Naive B cell (primary cell): ENCODE results near the gene NELL1. TPM values are rescaled to one million over a fixed set of nuclear protein-coding genes. Genes with fewer than 3 reads are reported as not detected.

Experiments
- ATAC-seq, 2 donors: fragments of 150-1000 bp; cut with Tn5 transposase; 2 replicates each; pipeline ENCODE4 v1.10.0; 2021; ENCODE audit warnings: low read depth in 2 of 2, mild to moderate bottlenecking in 2 of 2, moderate library complexity in 2 of 2
- DNase-seq: peaks from one replicate; pipeline ENCODE4 v3.0.0; 2022
- H3K27ac Mint-ChIP-seq, 6 donors: one replicate each; pipeline ENCODE4 v1.8.0; 2020 to 2022; ENCODE audit warnings: mild to moderate bottlenecking in 6 of 6, mixed read lengths in 6 of 6, moderate library complexity in 5 of 6, inconsistent platforms in 2 of 6
- H3K27me3 Mint-ChIP-seq, 3 donors: one replicate each; pipeline ENCODE4 v1.8.0; 2021 to 2022; ENCODE audit warnings: mixed read lengths in 3 of 3, mild to moderate bottlenecking in 1 of 3
- H3K36me3 Mint-ChIP-seq, 2 donors: one replicate each; pipeline ENCODE4 v1.8.0; 2020 to 2022; ENCODE audit warnings: mixed read lengths in 2 of 2, inconsistent platforms in 1 of 2, mild to moderate bottlenecking in 1 of 2
- H3K4me1 Mint-ChIP-seq, 3 donors: one replicate each; pipeline ENCODE4 v1.8.0; 2020 to 2022; ENCODE audit warnings: mixed read lengths in 3 of 3, inconsistent platforms in 1 of 3, mild to moderate bottlenecking in 1 of 3, moderate library complexity in 1 of 3
- H3K4me3 Mint-ChIP-seq, 8 donors: one replicate each; pipeline ENCODE4 v1.8.0; 2020 to 2022; ENCODE audit warnings: mild to moderate bottlenecking in 8 of 8, mixed read lengths in 8 of 8, moderate library complexity in 8 of 8, inconsistent platforms in 2 of 8
- H3K9me3 Mint-ChIP-seq, 7 donors: one replicate each; pipeline ENCODE4 v1.8.0; 2020 to 2022; ENCODE audit warnings: mixed read lengths in 7 of 7, mild to moderate bottlenecking in 5 of 7, inconsistent platforms in 2 of 7, moderate library complexity in 1 of 7
- polyA plus RNA-seq, 6 donors: library from polyadenylated mRNA; unstranded; fragments of 300-500 nt; fragmentation: Illumina TruSeq; gene quantifications; one replicate each; pipeline ENCODE4 v1.2.3, GENCODE V29; 2021; ENCODE audit warnings: low read depth in 6 of 6

Gene NELL1
- polyA plus RNA-seq, 6 donors from 2014 or later: not detected

GRCh38 chr11:21412652-21413383, 743.4 kb downstream of the NELL1 start:
- H3K4me1 Mint-ChIP-seq: no peaks in the 10 kb centered on the region
- no peaks in the 10 kb centered on the region for H3K27me3 Mint-ChIP-seq
- no peak for DNase-seq
- no peaks in the 10 kb centered on the region for H3K36me3 Mint-ChIP-seq
- H3K27ac Mint-ChIP-seq: no peak overlapping the region
- ATAC-seq: no peak
- peaks cover 1 to 11% (median 4%) of the 10 kb centered on the region in 7 donors for H3K9me3 Mint-ChIP-seq
- H3K4me3 Mint-ChIP-seq: no peak overlapping the region

- Mint-ChIP-seq H3K27ac (no peak overlapping the region), H3K4me3 (no peak overlapping the region), H3K27me3 (no peaks in the 10 kb centered on the region), H3K9me3 (peaks cover 0 to 9% (median 4%) of the 10 kb centered on the region in 7 donors), H3K36me3 (no peaks in the 10 kb centered on the region), H3K4me1 (no peaks in the 10 kb centered on the region)
- DNase-seq: no peak
- ATAC-seq: no peak
These were observed 745.6 kb downstream of the NELL1 start for GRCh38 chr11:21414953-21415352.

- DNase-seq (no peak), ATAC-seq (no peak)
- Mint-ChIP-seq H3K36me3 (no peaks in the 10 kb centered on the region), H3K9me3 (peaks cover 0 to 11% (median 2%) of the 10 kb centered on the region in 7 donors), H3K4me1 (no peaks in the 10 kb centered on the region), H3K27me3 (no peaks in the 10 kb centered on the region), H3K4me3 (no peak overlapping the region), H3K27ac (no peak overlapping the region)
These were observed 746.2 kb downstream of the NELL1 start for GRCh38 chr11:21415606-21416005.

GRCh38 chr11:21421711-21422329, 752.4 kb downstream of the NELL1 start:
- H3K9me3 Mint-ChIP-seq: peaks cover 0 to 14% (median 5%) of the 10 kb centered on the region in 7 donors
- H3K4me3 Mint-ChIP-seq: no peak overlapping the region
- ATAC-seq (no peak), DNase-seq (no peak)
- no peak overlapping the region for H3K27ac Mint-ChIP-seq
- H3K36me3 Mint-ChIP-seq: no peaks in the 10 kb centered on the region
- H3K4me1 Mint-ChIP-seq: no peaks in the 10 kb centered on the region
- H3K27me3 Mint-ChIP-seq: no peaks in the 10 kb centered on the region

- Mint-ChIP-seq H3K27me3 (no peaks in the 10 kb centered on the region), H3K27ac (no peak overlapping the region), H3K4me3 (no peak overlapping the region), H3K4me1 (no peaks in the 10 kb centered on the region), H3K36me3 (no peaks in the 10 kb centered on the region), H3K9me3 (peaks cover 0 to 7% (median 0%) of the 10 kb centered on the region in 7 donors)
- DNase-seq (no peak), ATAC-seq (no peak)
These were observed 757.5 kb downstream of the NELL1 start for GRCh38 chr11:21426931-21427330.

- Mint-ChIP-seq H3K27ac (no peak overlapping the region), H3K4me1 (no peaks in the 10 kb centered on the region), H3K27me3 (no peaks in the 10 kb centered on the region), H3K36me3 (no peaks in the 10 kb centered on the region), H3K4me3 (no peak overlapping the region), H3K9me3 (peaks cover 0 to 7% (median 0%) of the 10 kb centered on the region in 7 donors)
- DNase-seq (no peak), ATAC-seq (no peak)
These were observed 758.3 kb downstream of the NELL1 start for GRCh38 chr11:21427726-21428125.

GRCh38 chr11:21428796-21429195, 759.4 kb downstream of the NELL1 start:
- peaks cover 0 to 9% (median 0%) of the 10 kb centered on the region in 7 donors for H3K9me3 Mint-ChIP-seq
- ATAC-seq: no peak
- no peak for DNase-seq
- no peaks in the 10 kb centered on the region for H3K36me3 Mint-ChIP-seq
- no peak overlapping the region for H3K4me3 Mint-ChIP-seq
- H3K27me3 Mint-ChIP-seq: no peaks in the 10 kb centered on the region
- H3K27ac Mint-ChIP-seq: no peak overlapping the region
- H3K4me1 Mint-ChIP-seq: no peaks in the 10 kb centered on the region

- no peaks in the 10 kb centered on the region for H3K27me3 Mint-ChIP-seq
- H3K4me1 Mint-ChIP-seq: no peaks in the 10 kb centered on the region
- H3K9me3 Mint-ChIP-seq: peaks cover 0 to 14% (median 2%) of the 10 kb centered on the region in 7 donors
- no peak for DNase-seq
- no peaks in the 10 kb centered on the region for H3K36me3 Mint-ChIP-seq
- H3K27ac Mint-ChIP-seq: no peak overlapping the region
- no peak for ATAC-seq
- no peak overlapping the region for H3K4me3 Mint-ChIP-seq
These were observed 760.0 kb downstream of the NELL1 start for GRCh38 chr11:21429401-21429800.

- no peak for DNase-seq
- H3K27ac Mint-ChIP-seq: no peak overlapping the region
- no peaks in the 10 kb centered on the region for H3K36me3 Mint-ChIP-seq
- no peak overlapping the region for H3K4me3 Mint-ChIP-seq
- no peak for ATAC-seq
- H3K9me3 Mint-ChIP-seq: peaks cover 0 to 10% (median 2%) of the 10 kb centered on the region in 7 donors
- H3K27me3 Mint-ChIP-seq: no peaks in the 10 kb centered on the region
- no peaks in the 10 kb centered on the region for H3K4me1 Mint-ChIP-seq
These were observed 761.2 kb downstream of the NELL1 start for GRCh38 chr11:21430537-21430936.

- DNase-seq (no peak), ATAC-seq (no peak)
- Mint-ChIP-seq H3K27me3 (no peaks in the 10 kb centered on the region), H3K9me3 (peaks cover 0 to 19% (median 5%) of the 10 kb centered on the region in 7 donors), H3K4me1 (no peaks in the 10 kb centered on the region), H3K27ac (no peak overlapping the region), H3K36me3 (no peaks in the 10 kb centered on the region), H3K4me3 (no peak overlapping the region)
These were observed 777.7 kb downstream of the NELL1 start for GRCh38 chr11:21446939-21447590.

GRCh38 chr11:21447871-21448270, 778.5 kb downstream of the NELL1 start:
- H3K36me3 Mint-ChIP-seq: no peaks in the 10 kb centered on the region
- H3K4me1 Mint-ChIP-seq: no peaks in the 10 kb centered on the region
- no peaks in the 10 kb centered on the region for H3K27me3 Mint-ChIP-seq
- H3K4me3 Mint-ChIP-seq: no peak overlapping the region
- ATAC-seq (no peak), DNase-seq (no peak)
- no peak overlapping the region for H3K27ac Mint-ChIP-seq
- H3K9me3 Mint-ChIP-seq: peaks cover 0 to 19% (median 5%) of the 10 kb centered on the region in 7 donors

GRCh38 chr11:21456186-21456585, 786.8 kb downstream of the NELL1 start:
- Mint-ChIP-seq H3K27me3 (no peaks in the 10 kb centered on the region), H3K9me3 (peaks cover 0 to 5% (median 0%) of the 10 kb centered on the region in 7 donors), H3K36me3 (no peaks in the 10 kb centered on the region), H3K27ac (no peak overlapping the region), H3K4me1 (no peaks in the 10 kb centered on the region), H3K4me3 (no peak overlapping the region)
- ATAC-seq: no peak
- no peak for DNase-seq

- H3K9me3 Mint-ChIP-seq: peaks cover 0 to 5% (median 1%) of the 10 kb centered on the region in 7 donors
- H3K4me1 Mint-ChIP-seq: no peaks in the 10 kb centered on the region
- H3K36me3 Mint-ChIP-seq: no peaks in the 10 kb centered on the region
- H3K27me3 Mint-ChIP-seq: no peaks in the 10 kb centered on the region
- no peak overlapping the region for H3K4me3 Mint-ChIP-seq
- H3K27ac Mint-ChIP-seq: no peak overlapping the region
- ATAC-seq: no peak
- no peak for DNase-seq
These were observed 790.7 kb downstream of the NELL1 start for GRCh38 chr11:21460082-21460481.

- Mint-ChIP-seq H3K36me3 (no peaks in the 10 kb centered on the region), H3K4me3 (no peak overlapping the region), H3K4me1 (no peaks in the 10 kb centered on the region), H3K27ac (no peak overlapping the region), H3K9me3 (peaks cover 0 to 3% (median 0%) of the 10 kb centered on the region in 7 donors), H3K27me3 (no peaks in the 10 kb centered on the region)
- no peak for ATAC-seq
- DNase-seq: no peak
These were observed 792.3 kb downstream of the NELL1 start for GRCh38 chr11:21461701-21462100.
